GM12878 (cell line): ENCODE data around the gene PMAIP1. TPM values are rescaled to one million over a fixed set of nuclear protein-coding genes. Genes with fewer than 3 reads are reported as not detected.

ENCODE experiments used
- ATAC-seq: fragments of 200-7000 bp; cut with Tn5 transposase; 3 replicates; pipeline ENCODE4 v1.9.1; 2020; ENCODE audit warnings: mild to moderate bottlenecking, moderate library complexity
- BruUV-seq: library from RNA; stranded (reverse); fragments of 400-500 nt; replicated peaks from 2 replicates; lab custom pipeline; 2021; lab: Mats Ljungman, UMichigan
- CTCF ChIA-PET: fragments of 300-600 bp; sonication (Branson Sonifier 250); formaldehyde crosslinking; extraction: SDS; loops from one replicate; lab custom pipeline; 2021; ENCODE audit warnings: inconsistent platforms; lab: Yijun Ruan, JAX
- POLR2A ChIA-PET: fragments of 350-600 bp; formaldehyde crosslinking; extraction: SDS; loops from one replicate; lab custom pipeline; 2021; ENCODE audit warnings: inconsistent platforms; lab: Charles Lee
- RAD21 ChIA-PET: fragments of 300-600 bp; sonication (Branson Sonifier 250); formaldehyde crosslinking; loops from one replicate; lab custom pipeline; 2023; ENCODE audit warnings: antibody characterized with exemption; ENCODE audit not compliant: unreplicated experiment; lab: Charles Lee
- SMC1A ChIA-PET: fragments of 300-600 bp; sonication (Branson Sonifier 250); formaldehyde crosslinking; loops from one replicate; lab custom pipeline; 2023; ENCODE audit not compliant: unreplicated experiment, uncharacterized antibody; lab: Charles Lee
- DNase-seq: peaks from one replicate; pipeline ENCODE4 v3.0.0-alpha.2; 2011; ENCODE audit warnings: low read depth, low spot score
- FAIRE-seq: peaks from 3 replicates; lab custom pipeline; 2011; peaks lifted over from hg19 to GRCh38; lab: Jason Lieb, UNC
- H2AFZ ChIP-seq: 2 replicates; pipeline ENCODE4 v1.6.0; 2011; ENCODE audit warnings: low read depth, low read length, control low read depth; ENCODE audit not compliant: control insufficient read depth
- H3K27ac ChIP-seq: 2 replicates; pipeline ENCODE4 v1.5.1; 2011; ENCODE audit warnings: control low read depth; ENCODE audit not compliant: control insufficient read depth, insufficient read depth
- H3K27me3 ChIP-seq, 2 experiments: replicated peaks in 1 of 2; 2 replicates each; pipeline versions ENCODE4 v1.6.0 to v1.6.1; 2011; ENCODE audit warnings: low read length in 1 of 2; ENCODE audit not compliant: control insufficient read depth in 2 of 2, insufficient read depth in 2 of 2
- H3K36me3 ChIP-seq, 2 experiments: 2 replicates each; pipeline ENCODE4 v1.5.1; 2011; ENCODE audit warnings: low read length in 1 of 2; ENCODE audit not compliant: control insufficient read depth in 2 of 2, insufficient read depth in 2 of 2
- H3K4me1 ChIP-seq: 2 replicates; pipeline ENCODE4 v1.6.1; 2011; ENCODE audit warnings: mild to moderate bottlenecking, low read length, moderate library complexity, mixed read lengths; ENCODE audit not compliant: control insufficient read depth, insufficient read depth
- H3K4me2 ChIP-seq: 2 replicates; pipeline ENCODE4 v1.6.0; 2011; ENCODE audit warnings: control low read depth; ENCODE audit not compliant: control insufficient read depth, insufficient read depth
- H3K4me3 ChIP-seq: fragments of 200-600 bp; sonication (generic); 2 replicates; pipeline ENCODE4 v1.5.1; 2016
- H3K79me2 ChIP-seq: 2 replicates; pipeline ENCODE4 v1.6.0; 2011; ENCODE audit warnings: low read length; ENCODE audit not compliant: control insufficient read depth, insufficient read depth
- H3K9ac ChIP-seq: 2 replicates; pipeline ENCODE4 v1.8.0; 2011; ENCODE audit warnings: low read length, control low read depth, mixed read lengths; ENCODE audit not compliant: control insufficient read depth, insufficient read depth
- H3K9me3 ChIP-seq: replicated peaks from 3 replicates; pipeline ENCODE4 v1.5.1; 2011; ENCODE audit warnings: mild to moderate bottlenecking, low read length; ENCODE audit not compliant: control insufficient read depth, insufficient read depth
- H4K20me1 ChIP-seq: 2 replicates; pipeline ENCODE4 v1.6.0; 2011; ENCODE audit not compliant: control insufficient read depth, insufficient read depth
- CBX3 ChIP-seq: fragments of 200-600 bp; sonication (generic); IDR thresholded peaks from 2 replicates; pipeline ENCODE4 v1.6.1; 2016; ENCODE audit warnings: low read depth, borderline replicate concordance
- EP300 ChIP-seq, 2 experiments: fragments of 150-350 bp in 1 of 2; IDR thresholded peaks; 2 replicates each; pipeline ENCODE4 v1.6.1; 2011 to 2012; ENCODE audit warnings: low read depth in 2 of 2, low read length in 2 of 2, borderline replicate concordance in 1 of 2, improper control_type of control experiment in 1 of 2, inconsistent platforms in 1 of 2; ENCODE audit not compliant: control insufficient read depth in 1 of 2
- RFX5 ChIP-seq: IDR thresholded peaks from 2 replicates; pipeline ENCODE4 v1.6.1; 2011; ENCODE audit warnings: low read depth, low read length, improper control_type of control experiment
- SREBF1 ChIP-seq: IDR thresholded peaks from 2 replicates; pipeline ENCODE4 v1.6.1; 2012; ENCODE audit warnings: mild to moderate bottlenecking, low read length
- WGBS: methylation state at CpG from one replicate; pipeline ENCODE4 v1.1.6; 2016; ENCODE audit warnings: low lambda C conversion rate; ENCODE audit not compliant: insufficient replicate concordance, insufficient coverage; ENCODE audit errors: missing lambda C conversion rate; 5-methylcytosine and 5-hydroxymethylcytosine counted together
- in situ Hi-C: fragments of 300-500 bp; cut with MboI; formaldehyde crosslinking; loops from 9 replicates; pipeline ENCODE4 v1.14.3; 2018; ENCODE audit warnings: mixed read lengths
- intact Hi-C: fragments of 100-400 bp; cut with micrococcal nuclease; formaldehyde crosslinking; loops from one replicate; pipeline ENCODE4 v1.14.2; 2022; ENCODE audit not compliant: unreplicated experiment
- polyA plus RNA-seq, 11 experiments: library from polyadenylated mRNA; depleted of rRNA in 4 of 11; unstranded in 6 of 11; stranded (reverse) in 5 of 11; fragments of >200 nt; fragmentation: Nextera tagmentation in 4 of 11; fragmentation: Illumina TruSeq in 1 of 11; extraction: Ambion mirVana in 4 of 11; extraction: Trizol in 1 of 11; gene quantifications; 1 replicate in 1 of 11; 2 replicates in 10 of 11; pipeline versions ENCODE4 v1.2.1 to v1.2.3, GENCODE V29; 2011 to 2016; ENCODE audit warnings: inconsistent platforms in 2 of 11, missing spikeins in 2 of 11, low read depth in 1 of 11
- total RNA-seq, 4 experiments: library from RNA; depleted of rRNA in 3 of 4; stranded (reverse); fragments of >200 nt in 3 of 4; fragmentation: Illumina TruSeq in 1 of 4; extraction: Trizol in 1 of 4; gene quantifications; 2 replicates each; pipeline versions ENCODE4 v1.2.1 to v1.2.3, GENCODE V29; 2013 to 2021
- TF ChIP-seq, protein P1 (sequence below): IDR thresholded peaks from 2 replicates; pipeline ENCODE4 v1.6.1; 2012; ENCODE audit warnings: low read length, inconsistent platforms
- TF ChIP-seq, protein P2 (sequence below): fragments of 450-650 bp; IDR thresholded peaks from 2 replicates; pipeline ENCODE4 v1.6.1; 2017; ENCODE audit warnings: mild to moderate bottlenecking, low read depth, inconsistent platforms; ENCODE audit not compliant: poor library complexity, severe bottlenecking
- TF ChIP-seq, protein P3 (sequence below): fragments of 150-350 bp; IDR thresholded peaks from 2 replicates; pipeline ENCODE4 v1.6.1; 2014; ENCODE audit warnings: mild to moderate bottlenecking, low read depth, low read length
- TF ChIP-seq, protein P4 (sequence below): fragments of 450-650 bp; IDR thresholded peaks from 2 replicates; pipeline ENCODE4 v1.6.1; 2017; ENCODE audit warnings: borderline replicate concordance

Gene PMAIP1
- total and polyA plus RNA-seq, 10 of the 15 experiments (the other 5 are each of a cell fraction or from before 2014, with no cell fraction given): 74.0 to 219 (median 112) TPM

DNA sequence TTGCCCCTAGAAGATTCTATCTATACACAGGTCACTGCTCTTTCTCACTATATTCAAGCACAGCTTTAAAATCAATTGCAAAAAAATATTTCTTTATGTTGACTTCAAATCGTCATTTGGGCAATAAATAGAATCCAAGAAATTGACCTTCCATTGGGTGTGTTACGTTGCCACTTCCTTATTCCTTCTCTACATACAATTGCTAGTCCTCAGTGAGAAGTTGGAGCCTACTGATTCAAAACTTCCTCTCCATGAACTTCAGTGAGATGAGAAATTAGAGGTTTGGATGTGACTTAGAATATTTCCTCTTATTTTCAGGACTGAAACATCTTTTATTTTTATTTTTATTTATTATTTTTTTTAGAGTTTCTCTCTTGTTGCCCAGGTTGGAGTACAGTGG, 40.3 kb downstream of the PMAIP1 start:
- ATAC-seq (no peak), DNase-seq (no peak), FAIRE-seq (no peak)
- in situ Hi-C loops (no loop called here), intact Hi-C loops (no loop called here)
- WGBS: 48% methylated on average over 2 of the region's 2 CpGs
- Histone ChIP-seq H3K9me3 (no peaks in the 10 kb centered on the region), H3K79me2 (no peaks in the 10 kb centered on the region), H3K9ac (no peak overlapping the region), H2AFZ (no peak overlapping the region), H3K4me2 (no peak overlapping the region), H3K27ac (no peak overlapping the region), H3K4me1 (no peaks in the 10 kb centered on the region), H3K36me3 (no peaks in the 10 kb centered on the region), H4K20me1 (no peaks in the 10 kb centered on the region), H3K4me3 (no peak overlapping the region), H3K27me3 (no peaks in the 10 kb centered on the region)
- RAD21 ChIA-PET: interaction anchor here (0.9 to 1.7 kb wide), 2 partner anchors 13 to 116 kb away, joined by 3 to 6 read pairs; no protein-coding TSS in a partner anchor
- TF ChIP-seq EP300 (IDR thresholded peaks at IDR 0.05; ENCODE audit: borderline replicate concordance in 1 of 2, control insufficient read depth in 1 of 2, low read depth in 2 of 2, low read length in 2 of 2): no peak
- TF ChIP-seq SREBF1: no peak
- TF ChIP-seq, protein P1, sequence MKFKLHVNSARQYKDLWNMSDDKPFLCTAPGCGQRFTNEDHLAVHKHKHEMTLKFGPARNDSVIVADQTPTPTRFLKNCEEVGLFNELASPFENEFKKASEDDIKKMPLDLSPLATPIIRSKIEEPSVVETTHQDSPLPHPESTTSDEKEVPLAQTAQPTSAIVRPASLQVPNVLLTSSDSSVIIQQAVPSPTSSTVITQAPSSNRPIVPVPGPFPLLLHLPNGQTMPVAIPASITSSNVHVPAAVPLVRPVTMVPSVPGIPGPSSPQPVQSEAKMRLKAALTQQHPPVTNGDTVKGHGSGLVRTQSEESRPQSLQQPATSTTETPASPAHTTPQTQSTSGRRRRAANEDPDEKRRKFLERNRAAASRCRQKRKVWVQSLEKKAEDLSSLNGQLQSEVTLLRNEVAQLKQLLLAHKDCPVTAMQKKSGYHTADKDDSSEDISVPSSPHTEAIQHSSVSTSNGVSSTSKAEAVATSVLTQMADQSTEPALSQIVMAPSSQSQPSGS: no peak
- POLR2A ChIA-PET: no interaction called here
- CTCF ChIA-PET: interaction anchor here (1.0 to 1.2 kb wide), 2 partner anchors 13 to 48 kb away, joined by 4 to 5 read pairs; no protein-coding TSS in a partner anchor
- BruUV-seq: no TSS peak
- SMC1A ChIA-PET: interaction anchor here (0.8 to 6.5 kb wide), 7 partner anchors 9 to 48 kb away, joined by 3 to 29 read pairs (median 4); no protein-coding TSS in a partner anchor

DNA sequence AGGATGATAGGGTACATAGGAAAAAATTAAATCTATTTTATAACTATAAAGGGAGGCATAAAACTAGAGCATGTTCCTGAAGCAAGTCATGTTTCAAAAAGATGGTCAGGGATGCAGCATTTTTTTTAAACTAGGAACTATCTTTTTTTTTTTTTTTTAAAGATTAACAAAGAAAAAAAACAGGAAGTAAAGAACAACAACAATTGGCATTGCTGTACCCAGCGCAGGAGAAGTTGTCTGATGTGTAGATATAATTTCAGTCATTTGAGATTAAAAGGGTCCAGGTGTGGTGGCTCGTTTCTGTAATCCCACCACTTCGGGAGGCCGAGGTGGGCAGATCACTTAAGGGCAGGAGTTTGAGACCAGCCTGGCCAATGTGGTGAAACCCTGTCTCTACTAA, 41.5 kb downstream of the PMAIP1 start:
- no TSS peak for BruUV-seq
- ChIA-PET SMC1A (interaction anchor here (0.6 to 6.5 kb wide), 6 partner anchors 9 to 102 kb away, joined by 3 to 29 read pairs (median 3); no protein-coding TSS in a partner anchor), RAD21 (interaction anchor here (0.7 to 1.7 kb wide), 2 partner anchors 12 to 48 kb away, joined by 4 to 6 read pairs; no protein-coding TSS in a partner anchor), CTCF (interaction anchor here (1.2 to 1.5 kb wide), 2 partner anchors 8 to 9 kb away, joined by 3 read pairs; no protein-coding TSS in a partner anchor), POLR2A (interaction anchor here (0.6 to 1.0 kb wide), 3 partner anchors 19 to 100 kb away, joined by 3 to 6 read pairs (median 4); no protein-coding TSS in a partner anchor)
- H2AFZ ChIP-seq: no peak overlapping the region
- no peaks in the 10 kb centered on the region for H3K9me3 ChIP-seq
- peaks cover 7% of the 10 kb centered on the region; the same call in 1 of the 2 replicates for H3K4me1 ChIP-seq
- intact Hi-C loops: no loop called here
- ATAC-seq (0 out of 3 replicates have a peak, but pooled peaks have one; percentile 23), DNase-seq (no peak), FAIRE-seq (no peak)
- no peak overlapping the region for H3K9ac ChIP-seq
- H3K4me2 ChIP-seq: no peak overlapping the region
- no peaks in the 10 kb centered on the region for H3K36me3 ChIP-seq
- no peaks in the 10 kb centered on the region for H3K79me2 ChIP-seq
- in situ Hi-C loops: no loop called here
- no peaks in the 10 kb centered on the region for H4K20me1 ChIP-seq
- 75% methylated on average over 4 of the region's 4 CpGs for WGBS
- no peak overlapping the region for H3K4me3 ChIP-seq
- H3K27ac ChIP-seq: no peak overlapping the region
- H3K27me3 ChIP-seq: no peaks in the 10 kb centered on the region
- TF ChIP-seq RFX5 (no peak), CBX3 (no peak)
- TF ChIP-seq, protein P2, sequence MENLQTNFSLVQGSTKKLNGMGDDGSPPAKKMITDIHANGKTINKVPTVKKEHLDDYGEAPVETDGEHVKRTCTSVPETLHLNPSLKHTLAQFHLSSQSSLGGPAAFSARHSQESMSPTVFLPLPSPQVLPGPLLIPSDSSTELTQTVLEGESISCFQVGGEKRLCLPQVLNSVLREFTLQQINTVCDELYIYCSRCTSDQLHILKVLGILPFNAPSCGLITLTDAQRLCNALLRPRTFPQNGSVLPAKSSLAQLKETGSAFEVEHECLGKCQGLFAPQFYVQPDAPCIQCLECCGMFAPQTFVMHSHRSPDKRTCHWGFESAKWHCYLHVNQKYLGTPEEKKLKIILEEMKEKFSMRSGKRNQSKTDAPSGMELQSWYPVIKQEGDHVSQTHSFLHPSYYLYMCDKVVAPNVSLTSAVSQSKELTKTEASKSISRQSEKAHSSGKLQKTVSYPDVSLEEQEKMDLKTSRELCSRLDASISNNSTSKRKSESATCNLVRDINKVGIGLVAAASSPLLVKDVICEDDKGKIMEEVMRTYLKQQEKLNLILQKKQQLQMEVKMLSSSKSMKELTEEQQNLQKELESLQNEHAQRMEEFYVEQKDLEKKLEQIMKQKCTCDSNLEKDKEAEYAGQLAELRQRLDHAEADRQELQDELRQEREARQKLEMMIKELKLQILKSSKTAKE: no peak
- TF ChIP-seq, protein P3, sequence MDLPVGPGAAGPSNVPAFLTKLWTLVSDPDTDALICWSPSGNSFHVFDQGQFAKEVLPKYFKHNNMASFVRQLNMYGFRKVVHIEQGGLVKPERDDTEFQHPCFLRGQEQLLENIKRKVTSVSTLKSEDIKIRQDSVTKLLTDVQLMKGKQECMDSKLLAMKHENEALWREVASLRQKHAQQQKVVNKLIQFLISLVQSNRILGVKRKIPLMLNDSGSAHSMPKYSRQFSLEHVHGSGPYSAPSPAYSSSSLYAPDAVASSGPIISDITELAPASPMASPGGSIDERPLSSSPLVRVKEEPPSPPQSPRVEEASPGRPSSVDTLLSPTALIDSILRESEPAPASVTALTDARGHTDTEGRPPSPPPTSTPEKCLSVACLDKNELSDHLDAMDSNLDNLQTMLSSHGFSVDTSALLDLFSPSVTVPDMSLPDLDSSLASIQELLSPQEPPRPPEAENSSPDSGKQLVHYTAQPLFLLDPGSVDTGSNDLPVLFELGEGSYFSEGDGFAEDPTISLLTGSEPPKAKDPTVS: no peak
- TF ChIP-seq, protein P4, sequence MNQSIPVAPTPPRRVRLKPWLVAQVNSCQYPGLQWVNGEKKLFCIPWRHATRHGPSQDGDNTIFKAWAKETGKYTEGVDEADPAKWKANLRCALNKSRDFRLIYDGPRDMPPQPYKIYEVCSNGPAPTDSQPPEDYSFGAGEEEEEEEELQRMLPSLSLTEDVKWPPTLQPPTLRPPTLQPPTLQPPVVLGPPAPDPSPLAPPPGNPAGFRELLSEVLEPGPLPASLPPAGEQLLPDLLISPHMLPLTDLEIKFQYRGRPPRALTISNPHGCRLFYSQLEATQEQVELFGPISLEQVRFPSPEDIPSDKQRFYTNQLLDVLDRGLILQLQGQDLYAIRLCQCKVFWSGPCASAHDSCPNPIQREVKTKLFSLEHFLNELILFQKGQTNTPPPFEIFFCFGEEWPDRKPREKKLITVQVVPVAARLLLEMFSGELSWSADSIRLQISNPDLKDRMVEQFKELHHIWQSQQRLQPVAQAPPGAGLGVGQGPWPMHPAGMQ: no peak
